DMS153 treated with DMSO at 0.1 percent for 48 hours (cell line): ENCODE measurements around the gene LHFPL6.

Experiments used
- DNase-seq: peaks from one replicate; lab custom pipeline; 2025; ENCODE audit not compliant: unreplicated experiment; lab: John Stamatoyannopoulos, UW

Gene LHFPL6

GRCh38 chr13:39596176-39596575 lies 6.8 kb downstream of the LHFPL6 start:
- DNase-seq: no peak

- no peak for DNase-seq
Observed at GRCh38 chr13:39590466-39591036, 12.4 kb downstream of the LHFPL6 start.

- DNase-seq: no peak
Observed at GRCh38 chr13:39588384-39588783, 14.6 kb downstream of the LHFPL6 start.

GRCh38 chr13:39587939-39588338 lies 15.1 kb downstream of the LHFPL6 start:
- no peak for DNase-seq

GRCh38 chr13:39586958-39587605 lies 15.9 kb downstream of the LHFPL6 start:
- no peak for DNase-seq

- no peak for DNase-seq
Observed at GRCh38 chr13:39586151-39586550, 16.8 kb downstream of the LHFPL6 start.

GRCh38 chr13:39585219-39585618 lies 17.8 kb downstream of the LHFPL6 start:
- DNase-seq: no peak

- DNase-seq: no peak
Observed at GRCh38 chr13:39580881-39581575, 22.0 kb downstream of the LHFPL6 start.

GRCh38 chr13:39578821-39579291 lies 24.1 kb downstream of the LHFPL6 start:
- DNase-seq: no peak

GRCh38 chr13:39577838-39578491 lies 25.0 kb downstream of the LHFPL6 start:
- DNase-seq: no peak

GRCh38 chr13:39577203-39577602 lies 25.8 kb downstream of the LHFPL6 start:
- no peak for DNase-seq

- no peak for DNase-seq
Observed at GRCh38 chr13:39575641-39576238, 27.3 kb downstream of the LHFPL6 start.

- DNase-seq: no peak
Observed at GRCh38 chr13:39571502-39572092, 31.4 kb downstream of the LHFPL6 start.

GRCh38 chr13:39567569-39567968 lies 35.4 kb downstream of the LHFPL6 start:
- DNase-seq: no peak

GRCh38 chr13:39566216-39566869 lies 36.6 kb downstream of the LHFPL6 start:
- DNase-seq: no peak

- DNase-seq: no peak
Observed at GRCh38 chr13:39565036-39565949, 37.7 kb downstream of the LHFPL6 start.

- DNase-seq: no peak
Observed at GRCh38 chr13:39563470-39563735, 39.6 kb downstream of the LHFPL6 start.

- DNase-seq: no peak
Observed at GRCh38 chr13:39561971-39562370, 41.0 kb downstream of the LHFPL6 start.

- DNase-seq: no peak
Observed at GRCh38 chr13:39559847-39560246, 43.1 kb downstream of the LHFPL6 start.
